Stomach (tissue), 9 donors: ENCODE results near the gene CTAGE9. TPM values are rescaled to one million over a fixed set of nuclear protein-coding genes. Genes with fewer than 3 reads are reported as not detected.
"Not testable (repeated sequence)": the region's sequence is repeated elsewhere in the genome, so short reads cannot be mapped to it uniquely, and the experiment has no call there.

Experiments used
- DNase-seq, 2 donors: peaks; one replicate each; pipeline versions ENCODE4 v3.0.0 to v3.0.0-alpha.2; 2013 to 2019
- H3K27ac ChIP-seq, 5 donors: fragments of 200-600 bp in 4 of 5; sonication (generic) in 4 of 5; one replicate each; pipeline ENCODE4 v1.5.1; 2013 to 2019; ENCODE audit warnings: mild to moderate bottlenecking in 1 of 5, moderate library complexity in 1 of 5
- H3K27me3 ChIP-seq, 3 donors: fragments of 200-600 bp; sonication (generic); one replicate each; pipeline ENCODE4 v1.5.1; 2017 to 2019; ENCODE audit warnings: mixed run types in 1 of 3
- H3K36me3 ChIP-seq, 4 donors: fragments of 200-600 bp; sonication (generic); 1 replicate in 3 of 4; 2 replicates in 1 of 4; pipeline ENCODE4 v1.5.1; 2016 to 2019
- H3K4me1 ChIP-seq, 4 donors: fragments of 200-600 bp; sonication (generic); one replicate each; pipeline ENCODE4 v1.5.1; 2016 to 2019
- H3K4me3 ChIP-seq, 4 donors: fragments of 200-600 bp; sonication (generic) in 3 of 4; one replicate each; pipeline ENCODE4 v1.5.1; 2016 to 2019; ENCODE audit warnings: mild to moderate bottlenecking in 1 of 4
- H3K9me3 ChIP-seq, 4 donors: fragments of 200-600 bp; sonication (generic); one replicate each; pipeline ENCODE4 v1.5.1; 2016 to 2019
- CTCF ChIP-seq, 7 experiments: fragments of 450-650 bp in 4 of 7; fragments of 200-600 bp in 3 of 7; sonication (generic) in 3 of 7; IDR thresholded peaks; one replicate each; pipeline ENCODE4 v1.5.1; 2016 to 2019; ENCODE audit warnings: antibody characterized with exemption in 7 of 7, control low read depth in 2 of 7, mild to moderate bottlenecking in 1 of 7
- EP300 ChIP-seq: sonication (generic); formaldehyde crosslinking; IDR thresholded peaks from one replicate; pipeline ENCODE4 v1.6.1; 2017; ENCODE audit warnings: antibody characterized with exemption
- POLR2A ChIP-seq, 4 donors: fragments of 450-650 bp; IDR thresholded peaks; one replicate each; pipeline ENCODE4 v1.6.1; 2016; ENCODE audit warnings: antibody characterized with exemption in 4 of 4, control low read depth in 2 of 4, mild to moderate bottlenecking in 1 of 4, moderate library complexity in 1 of 4
- POLR2AphosphoS5 ChIP-seq, 3 donors: sonication (generic); formaldehyde crosslinking; IDR thresholded peaks; one replicate each; pipeline ENCODE4 v1.6.1; 2016; ENCODE audit warnings: antibody characterized with exemption in 3 of 3
- WGBS, 5 donors: extraction: QIAGEN DNeasy Blood & Tissue Kit in 3 of 5; methylation state at CpG; one replicate each; pipeline versions ENCODE4 v1.1.5 to v1.1.7; 2013 to 2018; 5-methylcytosine and 5-hydroxymethylcytosine counted together
- intact Hi-C: fragments of 100-400 bp; cut with DNase I; formaldehyde crosslinking; loops from one replicate; pipeline ENCODE4 v1.15.1; 2023; ENCODE audit warnings: low total_unique reads
- polyA plus RNA-seq, 3 donors: library from polyadenylated mRNA; stranded (reverse); fragments of 200-250 nt; gene quantifications; one replicate each; pipeline ENCODE4 v1.2.3, GENCODE V29; 2013
- total RNA-seq, 5 donors: library from RNA; depleted of rRNA; stranded (reverse); fragments of >200 nt; gene quantifications; one replicate each; pipeline versions ENCODE4 v1.1.0 to v1.2.3, GENCODE V29; 2014 to 2016
- donor health status: healthy with polysubstance abuse.
- donor health status: Bipolar disorder and iron deficiency.
- donor health status: healthy.

CTAGE9 gene
- total and polyA plus RNA-seq, 8 donors, result 6.2 TPM; not detected in 7

- Histone ChIP-seq H3K27me3 (no peaks in the 10 kb centered on the region), H3K4me1 (no peaks in the 10 kb centered on the region), H3K27ac (no peak overlapping the region), H3K9me3 (no peaks in the 10 kb centered on the region), H3K36me3 (no peaks in the 10 kb centered on the region), H3K4me3 (no peak overlapping the region)
- intact Hi-C loops, result no loop called here
- TF ChIP-seq CTCF (IDR thresholded peaks at IDR 0.05), result no peak
- TF ChIP-seq EP300, result no peak
- TF ChIP-seq POLR2AphosphoS5 (IDR thresholded peaks at IDR 0.05), result no peak
- TF ChIP-seq POLR2A (IDR thresholded peaks at IDR 0.05), result no peak
- no peak for DNase-seq
- WGBS, 5 donors, result 19 to 39% (median 35%) methylated on average over 9 of the region's 9 CpGs
These were observed 44.1 kb upstream of the CTAGE9 start for GRCh38 chr6:131754715-131755567.

GRCh38 chr6:131754088-131754487, 43.3 kb upstream of the CTAGE9 start:
- intact Hi-C loops, result no loop called here
- Histone ChIP-seq H3K27me3 (no peaks in the 10 kb centered on the region), H3K36me3 (no peaks in the 10 kb centered on the region), H3K4me1 (no peaks in the 10 kb centered on the region), H3K9me3 (no peaks in the 10 kb centered on the region), H3K27ac (no peak overlapping the region), H3K4me3 (no peak overlapping the region)
- TF ChIP-seq CTCF (IDR thresholded peaks at IDR 0.05), result no peak
- no peak for TF ChIP-seq EP300
- DNase-seq, result no peak
- 66 to 82% (median 74%) methylated on average over 1 of the region's 1 CpG for WGBS, 5 donors

GRCh38 chr6:131751012-131751715, 40.3 kb upstream of the CTAGE9 start:
- H3K36me3 ChIP-seq, intact Hi-C loops, H3K9me3 ChIP-seq, H3K27ac ChIP-seq, H3K4me1 ChIP-seq, DNase-seq, H3K27me3 ChIP-seq, H3K4me3 ChIP-seq: not testable (repeated sequence)
- 63 to 76% (median 67%) methylated on average over 10 of the region's 10 CpGs for WGBS, 5 donors

- no peak overlapping the region for H3K27ac ChIP-seq
- H3K4me1 ChIP-seq, result peaks cover 0 to 6% (median 0%) of the 10 kb centered on the region in 4 donors
- H3K4me3 ChIP-seq, result no peak overlapping the region
- DNase-seq, result no peak
- H3K27me3 ChIP-seq, result no peaks in the 10 kb centered on the region
- WGBS, 5 donors, result 89 to 97% (median 96%) methylated on average over 7 of the region's 7 CpGs
- H3K9me3 ChIP-seq, result no peaks in the 10 kb centered on the region
- intact Hi-C loops, result no loop called here
- no peak for TF ChIP-seq EP300
- TF ChIP-seq POLR2AphosphoS5 (IDR thresholded peaks at IDR 0.05), result no peak
- TF ChIP-seq POLR2A (IDR thresholded peaks at IDR 0.05), result no peak
- no peak for TF ChIP-seq CTCF (IDR thresholded peaks at IDR 0.05)
- no peaks in the 10 kb centered on the region for H3K36me3 ChIP-seq
These were observed 38.2 kb upstream of the CTAGE9 start for GRCh38 chr6:131749023-131749422.
